B cell (primary cell): ENCODE results near the gene ACTC1. TPM values are rescaled to one million over a fixed set of nuclear protein-coding genes. Genes with fewer than 3 reads are reported as not detected.

Source experiments
- ATAC-seq: fragments of 200-7000 bp; cut with Tn5 transposase; one replicate; pipeline ENCODE4 v1.10.0; 2021; ENCODE audit warnings: low read depth, mild to moderate bottlenecking, moderate number of reproducible peaks, moderate library complexity
- CTCF ChIA-PET: fragments of 350-600 bp; sonication (Branson Sonifier 250); formaldehyde crosslinking; loops from one replicate; lab custom pipeline; 2021; ENCODE audit warnings: antibody characterized with exemption, inconsistent platforms; lab: Charles Lee
- POLR2A ChIA-PET: fragments of 350-600 bp; sonication (Branson Sonifier 250); formaldehyde crosslinking; loops from one replicate; lab custom pipeline; 2021; ENCODE audit warnings: antibody characterized with exemption; lab: Charles Lee
- DNase-seq: peaks from one replicate; pipeline ENCODE4 v3.0.0; 2013
- H2AFZ ChIP-seq: 2 replicates; pipeline ENCODE4 v1.6.1; 2012; ENCODE audit warnings: mild to moderate bottlenecking, low read depth, low read length; ENCODE audit not compliant: insufficient read depth, poor library complexity, severe bottlenecking
- H3K27ac ChIP-seq, 2 donors: 1 replicate in 1 of 2; 2 replicates in 1 of 2; pipeline ENCODE4 v1.5.1; 2012 to 2013; ENCODE audit warnings: low read length in 2 of 2, mild to moderate bottlenecking in 2 of 2, moderate library complexity in 1 of 2
- H3K27me3 ChIP-seq, 4 experiments: fragments of 200-600 bp in 1 of 4; sonication (generic) in 1 of 4; replicated peaks in 1 of 4; 1 replicate in 2 of 4; 2 replicates in 2 of 4; pipeline versions ENCODE4 v1.6.1 to v1.7.0; 2013 to 2016; ENCODE audit warnings: low read length in 3 of 4, mild to moderate bottlenecking in 2 of 4, mixed read lengths in 1 of 4, moderate library complexity in 1 of 4; ENCODE audit not compliant: insufficient read depth in 4 of 4, control insufficient read depth in 3 of 4; ENCODE audit errors: control extremely low read depth in 1 of 4
- H3K36me3 ChIP-seq, 2 experiments: replicated peaks in 1 of 2; 1 replicate in 1 of 2; 2 replicates in 1 of 2; pipeline versions ENCODE4 v1.6.1 to v1.7.1; 2013; ENCODE audit warnings: low read length in 1 of 2; ENCODE audit not compliant: insufficient read depth in 2 of 2, control insufficient read depth in 1 of 2; ENCODE audit errors: control extremely low read depth in 1 of 2, extremely low read depth in 1 of 2
- H3K4me1 ChIP-seq, 2 donors: fragments of 200-600 bp in 1 of 2; sonication (generic) in 1 of 2; 1 replicate in 1 of 2; 2 replicates in 1 of 2; pipeline versions ENCODE4 v1.5.1 to v1.6.1; 2013 to 2017; ENCODE audit warnings: low read length in 2 of 2; ENCODE audit not compliant: control insufficient read depth in 2 of 2, insufficient read depth in 2 of 2
- H3K4me2 ChIP-seq: replicated peaks from 2 replicates; pipeline ENCODE3; 2012; ENCODE audit warnings: mild to moderate bottlenecking, low read depth, low read length; ENCODE audit not compliant: poor library complexity, severe bottlenecking
- H3K4me3 ChIP-seq, 5 experiments: fragments of 200-600 bp in 1 of 5; sonication (generic) in 1 of 5; 1 replicate in 3 of 5; 2 replicates in 2 of 5; pipeline versions ENCODE4 v1.5.1 to v1.7.0; 2011 to 2016; ENCODE audit warnings: low read length in 4 of 5, mild to moderate bottlenecking in 4 of 5, low read depth in 2 of 5, control low read depth in 1 of 5, moderate library complexity in 1 of 5; ENCODE audit not compliant: insufficient read depth in 1 of 5; ENCODE audit errors: control extremely low read depth in 1 of 5, extremely low read depth in 1 of 5
- H3K79me2 ChIP-seq: fragments of 200-600 bp; sonication (generic); one replicate; pipeline ENCODE4 v1.6.0; 2016; ENCODE audit warnings: low read length; ENCODE audit not compliant: control insufficient read depth, insufficient read depth
- H3K9ac ChIP-seq: fragments of 200-600 bp; sonication (generic); 2 replicates; pipeline ENCODE4 v1.6.1; 2017; ENCODE audit warnings: mild to moderate bottlenecking, low read length, moderate library complexity
- H3K9me3 ChIP-seq, 3 donors: one replicate each; pipeline versions ENCODE4 v1.6.1 to v1.7.1; 2013; ENCODE audit warnings: low read length in 2 of 3; ENCODE audit not compliant: control insufficient read depth in 2 of 3, insufficient read depth in 1 of 3; ENCODE audit errors: control extremely low read depth in 1 of 3
- H4K20me1 ChIP-seq: 2 replicates; pipeline ENCODE4 v1.6.0; 2012; ENCODE audit warnings: mild to moderate bottlenecking, low read length; ENCODE audit not compliant: insufficient read depth, control insufficient read depth, poor library complexity, severe bottlenecking
- H3K27ac Mint-ChIP-seq: one replicate; pipeline ENCODE4 v1.8.0; 2021; ENCODE audit warnings: mixed read lengths
- H3K27me3 Mint-ChIP-seq: one replicate; pipeline ENCODE4 v1.8.0; 2021; ENCODE audit warnings: mixed read lengths
- H3K4me1 Mint-ChIP-seq: one replicate; pipeline ENCODE4 v1.8.0; 2021; ENCODE audit warnings: mixed read lengths
- H3K4me3 Mint-ChIP-seq: one replicate; pipeline ENCODE4 v1.8.0; 2021; ENCODE audit warnings: mixed read lengths
- H3K9me3 Mint-ChIP-seq: one replicate; pipeline ENCODE4 v1.8.0; 2022; ENCODE audit warnings: mixed read lengths; ENCODE audit not compliant: insufficient read depth
- CTCF ChIP-seq: fragments of 200-600 bp; IDR thresholded peaks from one replicate; pipeline ENCODE4 v1.8.0; 2022; ENCODE audit warnings: antibody characterized with exemption, mild to moderate bottlenecking
- EZH2 ChIP-seq: IDR thresholded peaks from 2 replicates; pipeline ENCODE4 v1.6.1; 2012; ENCODE audit warnings: borderline replicate concordance, low read depth, mild to moderate bottlenecking, moderate library complexity, low read length; ENCODE audit not compliant: insufficient read depth, poor library complexity, severe bottlenecking
- WGBS: methylation state at CpG from one replicate; pipeline ENCODE4 v1.1.5; 2013; ENCODE audit warnings: missing lambda C conversion rate; ENCODE audit not compliant: insufficient coverage; 5-methylcytosine and 5-hydroxymethylcytosine counted together
- intact Hi-C: fragments of 100-400 bp; cut with micrococcal nuclease; formaldehyde crosslinking; loops from one replicate; pipeline ENCODE4 v1.10.0; 2022
- polyA plus RNA-seq: library from polyadenylated mRNA; depleted of rRNA; stranded (reverse); fragments of >200 nt; gene quantifications from 2 replicates; pipeline ENCODE4 v1.2.3, GENCODE V29; 2012
- total RNA-seq, 2 donors: library from RNA; stranded (reverse); fragments of 120-200 nt in 1 of 2; gene quantifications; 1 replicate in 1 of 2; 2 replicates in 1 of 2; pipeline versions ENCODE4 v1.2.3 to v1.2.4, GENCODE V29; 2013 to 2022

Gene ACTC1
- total and polyA plus RNA-seq, 2 donors (not counting 1 experiment from before 2014, with no cell fraction given): not detected

GRCh38 chr15:34768530-34768929 lies 26.8 kb downstream of the ACTC1 start:
- CTCF ChIA-PET: no interaction called here

DNA sequence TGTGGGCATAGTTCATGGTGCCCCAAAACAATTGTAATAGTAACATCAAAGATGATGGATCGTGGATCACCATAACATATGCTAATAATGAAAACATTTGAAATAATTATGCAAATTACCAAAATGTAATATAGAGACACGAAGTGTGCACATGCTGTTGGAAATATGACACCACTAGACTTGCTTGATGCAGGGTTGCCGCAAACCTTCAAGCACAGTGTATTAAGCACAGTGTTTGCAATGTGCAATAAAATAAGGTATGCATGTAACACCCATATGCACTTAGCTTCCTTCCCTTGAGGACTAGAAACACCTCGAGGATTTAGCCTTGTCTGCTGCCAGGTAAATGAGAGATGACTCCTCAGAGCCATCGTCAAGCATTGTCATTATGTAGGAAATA lies 29.6 kb downstream of the ACTC1 start:
- Histone ChIP-seq H4K20me1 (no peaks in the 10 kb centered on the region), H3K36me3 (no peaks in the 10 kb centered on the region), H3K27ac (no peak overlapping the region), H2AFZ (no peak overlapping the region), H3K4me2 (no peak overlapping the region), H3K4me3 (no peak overlapping the region), H3K79me2 (no peaks in the 10 kb centered on the region), H3K9me3 (no peaks in the 10 kb centered on the region), H3K4me1 (no peaks in the 10 kb centered on the region), H3K27me3 (no peaks in the 10 kb centered on the region), H3K9ac (no peak overlapping the region)
- Mint-ChIP-seq H3K9me3 (no peaks in the 10 kb centered on the region), H3K27ac (no peak overlapping the region), H3K4me1 (no peaks in the 10 kb centered on the region), H3K4me3 (no peak overlapping the region), H3K27me3 (peaks cover 24% of the 10 kb centered on the region)
- ChIA-PET POLR2A (no interaction called here), CTCF (no interaction called here)
- intact Hi-C loops: no loop called here
- ATAC-seq (no peak), DNase-seq (no peak)
- 83% methylated on average over 2 of the region's 5 CpGs for WGBS
- no peak for TF ChIP-seq CTCF
- TF ChIP-seq EZH2: no peak

More at GRCh38 chr15:34768530-34768929, 26.8 kb downstream of the ACTC1 start:
- DNase-seq: no peak
- no peak for ATAC-seq
- Histone ChIP-seq H3K79me2 (no peaks in the 10 kb centered on the region), H3K27ac (no peak overlapping the region), H3K9me3 (no peaks in the 10 kb centered on the region), H3K27me3 (no peaks in the 10 kb centered on the region), H3K4me2 (no peak overlapping the region), H2AFZ (no peak overlapping the region), H4K20me1 (no peaks in the 10 kb centered on the region), H3K36me3 (no peaks in the 10 kb centered on the region), H3K4me1 (no peaks in the 10 kb centered on the region), H3K9ac (no peak overlapping the region), H3K4me3 (no peak overlapping the region)
- H3K4me3 Mint-ChIP-seq: no peak overlapping the region
- no peaks in the 10 kb centered on the region for H3K4me1 Mint-ChIP-seq
- intact Hi-C loops: no loop called here
- no peaks in the 10 kb centered on the region for H3K9me3 Mint-ChIP-seq
- H3K27ac Mint-ChIP-seq: no peak overlapping the region
- H3K27me3 Mint-ChIP-seq: peaks cover 15% of the 10 kb centered on the region
- TF ChIP-seq EZH2 (no peak), CTCF (no peak)
- POLR2A ChIA-PET: no interaction called here
